Left ventricle myocardium inferior (tissue), 1 donor: ENCODE results near the gene WDR73. TPM values are rescaled to one million over a fixed set of nuclear protein-coding genes. Genes with fewer than 3 reads are reported as not detected.

Experiments
- DNase-seq: peaks from one replicate; pipeline ENCODE4 v3.0.0-alpha.2; 2020
- H3K27ac ChIP-seq: fragments of 200-600 bp; replicated peaks from 2 replicates; pipeline ENCODE4 v1.8.0; 2021
- H3K27me3 ChIP-seq: fragments of 200-600 bp; 2 replicates; pipeline ENCODE4 v1.8.0; 2021; ENCODE audit warnings: low read depth
- H3K36me3 ChIP-seq: fragments of 200-600 bp; 2 replicates; pipeline ENCODE4 v1.8.0; 2021
- H3K4me1 ChIP-seq: fragments of 200-600 bp; 2 replicates; pipeline ENCODE4 v1.8.0; 2021
- H3K4me3 ChIP-seq: fragments of 200-600 bp; 2 replicates; pipeline ENCODE4 v1.8.0; 2021; ENCODE audit warnings: mild to moderate bottlenecking, moderate library complexity
- H3K9me3 ChIP-seq: fragments of 200-600 bp; replicated peaks from 2 replicates; pipeline ENCODE4 v1.8.0; 2021
- CTCF ChIP-seq: fragments of 200-600 bp; IDR thresholded peaks from 2 replicates; pipeline ENCODE4 v1.8.0; 2021; ENCODE audit warnings: antibody characterized with exemption, mild to moderate bottlenecking, borderline replicate concordance
- intact Hi-C: fragments of 100-400 bp; cut with micrococcal nuclease; formaldehyde crosslinking; loops from one replicate; pipeline ENCODE4 v1.11.0; 2022
- total RNA-seq: library from RNA; stranded (reverse); fragmentation: NEBNext Ultra II Directional; extraction: Animal tissue kit (Norgen Biotek cat#: 25700); gene quantifications from one replicate; pipeline ENCODE4 v1.2.1, GENCODE V29; 2021
- donor health status: DM: no; HTN: yes; CAD: no; lungs with severe emphysema.

WDR73 gene
- total RNA-seq, 1 donor from 2014 or later = 14.7 TPM

GRCh38 chr15:84661001-84661400, 6.9 kb upstream of the WDR73 start:
- no peak for DNase-seq
- H3K4me3 ChIP-seq = no peak overlapping the region
- no peak for TF ChIP-seq CTCF
- H3K36me3 ChIP-seq = peaks cover 13% of the 10 kb centered on the region
- no peaks in the 10 kb centered on the region for H3K27me3 ChIP-seq
- H3K27ac ChIP-seq = no peak overlapping the region
- H3K9me3 ChIP-seq = no peaks in the 10 kb centered on the region
- intact Hi-C loops = no loop called here
- peaks cover 19% of the 10 kb centered on the region for H3K4me1 ChIP-seq

DNA sequence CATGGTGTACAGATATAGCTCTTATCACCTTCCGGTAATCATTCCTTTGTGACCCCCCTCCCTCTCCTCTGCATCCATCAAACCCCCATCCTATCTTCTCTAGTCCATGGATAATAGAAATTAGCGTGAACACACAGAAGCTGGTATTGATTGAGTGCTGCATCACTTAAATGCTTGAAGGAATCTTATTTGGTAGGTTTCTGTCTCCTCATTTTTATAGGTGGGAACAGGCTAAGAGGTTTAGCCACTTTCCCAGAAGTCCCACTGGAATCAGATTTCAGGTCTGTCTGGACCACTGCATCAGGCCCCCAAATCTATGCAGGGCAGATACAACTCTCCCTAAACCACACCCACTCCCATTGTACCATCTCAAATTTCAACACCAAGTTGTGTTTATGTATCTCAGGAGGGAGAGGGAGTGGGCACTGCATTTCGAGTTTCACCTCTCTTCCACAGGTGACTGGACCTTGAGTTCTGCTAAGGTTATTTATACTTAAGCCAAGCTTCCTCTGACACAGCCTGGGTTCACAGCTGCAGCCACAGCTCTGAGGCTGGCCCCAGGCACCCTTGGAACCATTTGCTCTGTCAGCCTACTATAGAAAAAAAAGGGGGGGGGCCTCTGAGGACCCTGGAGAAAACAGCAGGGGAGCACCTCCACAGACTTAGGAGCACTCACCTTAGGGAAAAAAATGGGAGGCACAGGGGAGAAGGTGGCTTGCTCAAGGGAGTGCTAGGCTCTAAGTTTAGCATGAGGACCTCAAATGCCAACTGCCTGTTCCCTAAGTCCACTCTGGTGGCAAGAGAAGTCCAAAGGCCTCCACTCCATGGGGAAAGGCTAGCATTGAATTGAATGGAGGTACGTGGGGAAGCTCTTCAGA, 6.1 kb upstream of the WDR73 start:
- no peak for DNase-seq
- H3K36me3 ChIP-seq = peaks cover 12% of the 10 kb centered on the region
- no peak overlapping the region for H3K27ac ChIP-seq
- no peak for TF ChIP-seq CTCF
- intact Hi-C loops = no loop called here
- H3K27me3 ChIP-seq = no peaks in the 10 kb centered on the region
- no peak overlapping the region for H3K4me3 ChIP-seq
- peaks cover 25% of the 10 kb centered on the region for H3K4me1 ChIP-seq
- no peaks in the 10 kb centered on the region for H3K9me3 ChIP-seq

- peak overlapping the region; percentile 86 for H3K27ac ChIP-seq
- DNase-seq = no peak
- peaks cover 36% of the 10 kb centered on the region for H3K4me1 ChIP-seq
- H3K36me3 ChIP-seq = no peaks in the 10 kb centered on the region
- intact Hi-C loops = no loop called here
- H3K27me3 ChIP-seq = no peaks in the 10 kb centered on the region
- H3K4me3 ChIP-seq = peak overlapping the region; percentile 77
- TF ChIP-seq CTCF = no peak
- H3K9me3 ChIP-seq = no peaks in the 10 kb centered on the region
These were observed 4.8 kb upstream of the WDR73 start for GRCh38 chr15:84658788-84659411.

GRCh38 chr15:84658080-84658787, 4.2 kb upstream of the WDR73 start, which contains the start of gene NMB:
Gene NMB (minus strand): TSS chr15:84658199. CDS start chr15:84658152, 47 bp downstream.
- intact Hi-C loops = no loop called here
- H3K4me1 ChIP-seq = peaks cover 43% of the 10 kb centered on the region

More at GRCh38 chr15:84658080-84658787, 4.2 kb upstream of the WDR73 start, which contains the start of gene NMB:
- Histone ChIP-seq H3K9me3 (no peaks in the 10 kb centered on the region), H3K27me3 (no peaks in the 10 kb centered on the region), H3K27ac (peak within 1 kb of the TSS; percentile 86), H3K4me3 (peak within 1 kb of the TSS; percentile 77), H3K36me3 (no peaks in the 10 kb centered on the region)
- peak; percentile 64 for TF ChIP-seq CTCF
- peak; percentile 74 for DNase-seq
